ENCODE results near the gene CCDC40.

Gene CCDC40

GRCh38 chr17:80050706-80051105, 14.3 kb downstream of the CCDC40 start:
- DNase-seq: no peak

GRCh38 chr17:80051681-80052080, 15.2 kb downstream of the CCDC40 start:
- DNase-seq: no peak

DNA sequence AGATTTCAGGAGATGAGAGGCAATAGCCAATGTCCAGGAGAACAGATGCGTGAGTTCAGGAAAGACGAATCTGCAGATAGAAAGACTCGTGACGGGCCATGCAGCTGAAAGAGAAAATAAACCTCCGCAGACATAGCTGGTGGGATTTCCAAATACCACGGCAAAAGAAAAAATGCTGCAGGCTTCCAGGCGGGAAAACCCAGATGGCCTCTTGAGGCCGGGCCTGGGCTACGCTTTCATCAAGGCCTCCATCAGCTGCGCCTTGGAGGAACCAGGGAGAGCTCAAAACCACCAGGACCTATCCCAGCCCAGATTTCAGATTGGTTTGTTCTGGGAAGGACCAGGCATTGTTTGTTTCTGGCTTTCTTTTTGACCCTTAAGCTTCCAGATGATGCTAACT, 16.7 kb downstream of the CCDC40 start:
- DNase-seq: no peak

GRCh38 chr17:80055597-80055996, 19.2 kb downstream of the CCDC40 start:
- no peak for DNase-seq

DNA sequence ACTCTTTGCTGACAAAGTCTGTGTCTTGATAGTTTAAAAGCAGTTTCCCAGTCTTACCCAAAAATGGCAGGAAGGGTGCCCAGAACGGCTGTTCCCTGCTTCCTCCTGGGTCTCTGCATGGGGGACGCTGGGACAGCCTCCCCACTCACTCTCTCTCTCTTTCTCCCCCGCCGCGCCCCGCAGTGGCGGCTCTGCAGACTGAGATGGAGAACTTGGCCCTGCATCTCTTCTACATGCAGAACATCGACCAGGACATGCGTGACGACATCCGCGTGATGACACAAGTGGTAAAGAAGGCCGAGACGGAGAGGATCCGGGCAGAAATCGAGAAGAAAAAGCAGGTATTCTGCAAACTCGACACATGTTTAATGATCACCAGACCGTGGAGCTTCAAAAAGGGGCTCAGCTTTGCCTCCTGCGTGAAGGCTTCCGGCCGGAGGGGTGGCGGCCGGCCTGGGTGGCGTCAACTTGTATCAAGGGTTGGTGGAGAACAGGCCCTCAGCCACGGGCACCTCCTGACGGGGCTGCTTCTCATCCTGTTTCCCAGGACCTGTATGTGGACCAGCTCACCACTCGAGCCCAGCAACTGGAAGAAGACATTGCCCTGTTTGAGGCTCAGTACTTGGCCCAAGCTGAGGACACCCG, 22.0 kb downstream of the CCDC40 start:
- no peak for DNase-seq

DNA sequence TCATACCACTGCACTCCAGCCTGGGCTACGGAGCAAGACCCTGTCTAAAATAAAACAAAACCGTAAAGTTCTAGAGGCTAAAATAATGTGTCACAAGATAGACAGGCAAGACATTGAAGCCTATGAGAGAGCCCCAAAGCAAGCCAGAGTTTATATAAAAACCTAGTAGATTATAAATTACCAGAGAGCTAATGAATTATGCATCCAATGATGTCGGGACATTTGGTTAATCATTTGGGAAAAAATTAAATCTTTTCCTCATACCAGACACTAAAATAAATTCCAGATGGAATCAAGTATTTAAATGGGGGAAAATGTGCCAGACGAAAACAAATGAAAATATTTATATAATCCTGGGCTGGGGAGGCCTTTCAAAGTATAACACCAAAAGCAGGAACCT, 24.2 kb downstream of the CCDC40 start:
- no peak for DNase-seq

- DNase-seq: no peak
These were observed 25.0 kb downstream of the CCDC40 start for GRCh38 chr17:80061421-80061820.

- no peak for DNase-seq
These were observed 27.6 kb downstream of the CCDC40 start for GRCh38 chr17:80063830-80064585.

- no peak for DNase-seq
These were observed 28.3 kb downstream of the CCDC40 start for GRCh38 chr17:80064696-80065095.

DNA sequence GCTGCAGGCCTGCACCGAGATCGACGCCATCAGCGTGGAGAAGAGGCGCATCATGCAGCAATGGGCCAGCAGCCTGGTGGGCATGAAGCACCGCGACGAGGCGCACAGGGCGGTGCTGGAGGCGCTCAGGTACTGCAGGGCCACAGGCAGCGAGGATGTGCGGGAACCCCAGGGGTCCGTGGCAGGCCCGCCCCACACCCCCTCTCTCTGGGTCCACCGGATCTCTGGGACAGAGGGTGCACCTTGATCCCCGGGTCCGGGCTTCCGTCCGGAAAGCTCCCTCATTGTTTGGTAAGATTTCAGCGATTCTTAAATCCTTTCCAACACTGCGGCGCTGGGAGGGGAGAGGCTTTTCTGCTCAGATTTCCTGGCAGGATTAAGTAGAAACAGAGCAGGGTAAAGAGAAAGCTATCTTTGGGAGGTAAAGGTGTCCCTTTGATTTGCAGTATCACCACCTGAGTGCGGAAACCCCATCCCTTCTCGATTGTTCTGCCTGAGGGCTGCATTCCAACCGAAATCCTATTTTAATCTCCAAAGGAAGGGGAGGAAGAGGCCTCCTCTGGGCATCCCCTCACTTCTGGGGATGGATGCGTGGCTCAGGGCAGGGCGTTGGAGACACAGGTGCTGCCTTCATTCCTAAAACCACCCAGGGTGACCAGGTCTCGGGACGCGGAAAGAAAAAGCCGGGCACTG, 29.2 kb downstream of the CCDC40 start:
- DNase-seq: no peak

DNA sequence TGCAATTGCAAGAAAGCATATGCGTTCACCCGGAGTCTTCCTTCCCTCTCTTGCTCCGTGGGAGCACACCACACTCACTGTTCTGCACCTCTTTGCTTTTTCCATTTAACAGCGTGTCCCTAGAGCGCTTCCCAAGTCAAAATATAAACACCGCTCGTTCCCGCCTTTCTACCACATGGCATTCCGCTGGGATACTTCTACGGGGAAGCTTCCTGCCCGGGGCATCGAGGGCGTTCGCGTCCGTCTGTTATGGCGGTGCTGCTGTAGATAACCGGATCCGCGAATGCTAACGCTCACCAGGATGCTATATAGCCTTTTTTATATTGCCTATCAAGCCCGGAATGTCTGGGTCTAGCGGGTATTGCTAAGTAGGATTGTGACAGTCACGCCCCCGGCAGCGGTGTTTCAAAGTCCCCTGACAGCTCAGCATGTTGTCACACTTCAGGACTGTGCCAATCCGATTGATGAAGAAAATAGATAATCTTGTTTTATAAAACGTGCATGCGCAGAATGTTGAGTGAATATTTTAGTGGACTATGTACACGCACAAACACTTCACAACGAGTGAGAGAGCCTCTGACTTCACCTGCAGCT, 31.0 kb downstream of the CCDC40 start:
- DNase-seq: no peak

DNA sequence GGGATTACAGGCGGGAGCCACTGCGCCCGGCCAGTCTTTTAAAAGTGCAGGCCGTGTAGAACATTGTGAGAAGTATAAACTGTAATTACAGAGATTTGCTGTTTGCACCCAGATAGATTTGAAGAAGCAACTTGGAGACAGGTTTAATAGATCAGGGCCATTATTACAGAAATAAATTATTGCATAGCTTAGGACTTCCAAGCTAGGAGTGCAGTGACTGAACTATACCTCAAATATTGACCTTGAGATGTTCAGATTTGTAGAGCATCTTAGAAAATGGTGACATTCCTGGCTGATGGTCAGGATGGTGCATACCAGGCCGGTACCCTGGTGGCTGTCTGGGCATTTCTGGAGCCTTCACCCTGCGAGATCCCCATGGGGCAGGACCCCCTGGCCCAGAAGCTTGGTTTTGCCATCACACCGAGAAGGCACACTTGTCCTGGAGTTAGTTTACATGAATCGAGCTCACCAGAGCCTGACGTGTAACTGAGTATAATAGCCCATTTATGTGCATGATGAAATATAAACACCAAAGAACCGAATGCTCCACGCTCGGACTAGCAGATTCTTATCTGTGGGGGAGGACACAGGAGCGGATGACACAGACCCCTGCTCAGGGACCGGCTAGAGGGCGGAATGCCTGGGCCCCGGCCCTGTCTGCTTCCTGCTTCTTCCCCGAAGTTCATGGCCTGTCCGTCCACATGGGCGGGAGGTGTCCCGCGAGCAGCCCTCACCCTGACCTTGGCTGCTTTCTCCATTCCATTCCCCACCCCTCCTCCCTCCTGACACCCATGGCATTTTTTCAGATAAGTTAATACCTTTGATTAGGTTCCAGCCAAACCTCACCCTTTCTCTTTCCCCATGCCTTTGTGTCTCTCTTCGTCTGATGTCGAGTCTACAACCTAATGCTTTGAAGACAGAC, 32.1 kb downstream of the CCDC40 start:
- DNase-seq: no peak

- no peak for DNase-seq
These were observed 34.1 kb downstream of the CCDC40 start for GRCh38 chr17:80070375-80071115.

- no peak for DNase-seq
These were observed 34.8 kb downstream of the CCDC40 start for GRCh38 chr17:80071116-80071841.

GRCh38 chr17:80072410-80072809, 36.0 kb downstream of the CCDC40 start:
- DNase-seq: no peak

DNA sequence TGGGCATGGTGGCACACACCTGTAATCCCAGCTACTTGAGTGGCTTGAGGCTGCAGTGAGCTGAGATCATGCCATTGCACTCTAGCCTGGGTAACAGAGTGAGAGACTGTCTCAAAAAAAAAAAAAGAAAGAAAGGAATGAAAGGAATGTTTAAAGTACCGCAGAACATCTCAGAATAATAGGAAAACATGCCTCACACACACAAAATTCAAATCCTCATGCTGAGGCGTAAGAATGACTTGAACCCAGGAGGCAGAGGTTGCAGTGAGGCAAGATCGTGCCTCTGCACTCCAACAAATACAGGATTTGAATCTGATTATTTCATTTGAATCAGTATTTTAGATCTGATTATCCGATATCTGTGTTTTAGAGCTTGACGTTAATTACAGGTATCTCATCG, 43.6 kb downstream of the CCDC40 start:
- DNase-seq: no peak

DNA sequence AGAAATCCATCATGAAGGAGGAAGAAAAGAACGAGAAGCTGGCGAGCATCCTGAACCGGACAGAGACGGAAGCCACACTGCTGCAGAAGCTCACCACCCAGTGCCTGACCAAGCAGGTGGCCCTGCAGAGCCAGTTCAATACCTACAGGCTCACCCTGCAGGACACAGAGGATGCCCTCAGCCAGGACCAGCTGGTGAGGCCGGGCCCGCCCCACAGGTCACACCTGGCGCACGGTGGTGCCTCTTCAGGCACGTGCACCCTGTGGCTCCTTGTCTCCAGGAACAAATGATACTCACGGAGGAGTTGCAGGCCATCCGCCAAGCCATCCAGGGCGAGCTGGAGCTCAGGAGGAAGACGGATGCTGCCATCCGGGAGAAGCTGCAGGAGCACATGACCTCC, 45.2 kb downstream of the CCDC40 start:
- no peak for DNase-seq

DNA sequence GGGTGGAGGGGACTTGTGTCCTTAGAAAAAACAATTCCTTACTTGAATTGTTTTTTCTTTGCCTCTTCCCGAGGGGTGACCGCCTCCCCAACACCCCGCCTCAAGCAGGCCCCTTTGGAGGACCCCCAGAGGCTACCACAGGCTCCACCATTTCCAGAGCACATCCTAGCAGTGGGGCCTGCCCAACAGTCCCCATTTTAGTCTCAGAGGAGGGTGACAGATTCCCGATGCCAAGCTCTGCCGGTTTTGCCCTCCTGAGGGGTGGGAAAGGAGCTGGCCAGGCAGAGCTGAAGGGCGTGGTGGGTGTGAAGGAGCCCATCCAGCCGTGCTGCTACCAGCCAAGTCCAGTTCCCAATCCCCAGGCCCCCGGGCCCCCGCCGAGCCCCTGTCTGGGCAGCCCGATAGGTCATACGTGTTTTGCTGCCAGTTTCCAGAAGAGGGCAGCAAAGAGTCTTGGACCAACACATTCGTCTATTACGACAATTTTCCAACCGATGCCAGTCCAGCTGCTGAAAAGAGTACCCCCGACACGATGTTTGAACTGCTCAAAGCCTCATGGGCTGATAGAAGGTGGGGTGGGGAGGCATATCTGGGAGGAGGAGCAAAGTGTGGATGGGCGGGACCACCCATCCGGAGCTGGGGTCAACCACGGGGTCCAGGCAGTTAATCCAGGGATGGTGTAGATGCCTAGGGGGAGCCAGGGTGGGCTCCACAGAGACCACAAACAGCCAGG, 46.1 kb downstream of the CCDC40 start:
- DNase-seq: peak; percentile 69

DNA sequence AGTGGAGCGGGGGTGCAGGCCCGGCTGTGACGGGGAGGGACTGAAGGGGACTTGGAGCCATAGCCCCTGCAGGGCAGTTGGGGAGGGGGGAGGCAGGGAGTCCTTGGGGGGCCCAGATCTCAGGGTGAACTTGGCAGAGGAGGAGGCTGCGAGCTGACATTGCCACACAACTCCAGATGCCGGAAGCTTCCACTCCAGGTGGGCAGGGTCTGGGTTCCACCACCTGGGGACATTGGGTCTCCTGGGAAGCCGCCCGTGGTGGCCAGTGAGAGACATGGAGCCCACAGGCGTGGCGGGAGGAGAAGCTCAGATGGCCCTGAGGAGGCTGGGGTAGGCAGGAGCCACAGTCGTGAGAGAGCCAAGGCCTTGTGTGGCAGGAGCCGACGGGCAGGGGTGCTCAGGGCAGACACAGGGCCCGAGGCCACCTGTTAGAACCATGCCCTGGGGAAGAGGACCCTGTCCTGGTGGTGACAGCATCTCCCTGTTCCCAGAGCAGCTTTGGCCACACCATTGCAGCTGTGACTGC, 46.8 kb downstream of the CCDC40 start:
- DNase-seq: no peak

- DNase-seq: no peak
These were observed 48.3 kb downstream of the CCDC40 start for GRCh38 chr17:80084773-80085172.
